ENCODE results near the gene PTPRN2.

The PTPRN2 gene

DNA sequence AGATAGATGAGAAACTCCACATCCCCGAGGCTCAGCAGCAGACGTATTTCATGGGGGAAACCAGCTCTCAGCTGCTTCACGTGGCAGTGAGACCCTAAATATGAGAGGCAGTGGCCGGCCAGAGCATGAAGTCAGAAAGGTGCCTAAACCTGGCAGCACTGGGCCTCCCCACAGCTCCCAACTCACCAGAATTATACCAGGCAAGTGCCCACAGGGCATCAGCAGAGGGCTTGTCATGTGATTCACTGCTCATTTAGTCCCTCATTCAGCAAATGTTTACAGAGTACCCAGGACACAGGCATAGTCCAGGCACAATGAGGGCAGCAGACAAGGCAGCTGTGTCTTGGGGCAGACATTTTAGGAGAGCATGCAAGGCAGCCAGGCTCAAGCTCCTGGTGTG is 212.6 kb downstream of the PTPRN2 start:
- no peak for DNase-seq (ENCODE audit: low spot score)
- Histone ChIP-seq H3K27ac (no peak overlapping the region), H3K4me3 (no peak overlapping the region)
- TF ChIP-seq, protein P1, sequence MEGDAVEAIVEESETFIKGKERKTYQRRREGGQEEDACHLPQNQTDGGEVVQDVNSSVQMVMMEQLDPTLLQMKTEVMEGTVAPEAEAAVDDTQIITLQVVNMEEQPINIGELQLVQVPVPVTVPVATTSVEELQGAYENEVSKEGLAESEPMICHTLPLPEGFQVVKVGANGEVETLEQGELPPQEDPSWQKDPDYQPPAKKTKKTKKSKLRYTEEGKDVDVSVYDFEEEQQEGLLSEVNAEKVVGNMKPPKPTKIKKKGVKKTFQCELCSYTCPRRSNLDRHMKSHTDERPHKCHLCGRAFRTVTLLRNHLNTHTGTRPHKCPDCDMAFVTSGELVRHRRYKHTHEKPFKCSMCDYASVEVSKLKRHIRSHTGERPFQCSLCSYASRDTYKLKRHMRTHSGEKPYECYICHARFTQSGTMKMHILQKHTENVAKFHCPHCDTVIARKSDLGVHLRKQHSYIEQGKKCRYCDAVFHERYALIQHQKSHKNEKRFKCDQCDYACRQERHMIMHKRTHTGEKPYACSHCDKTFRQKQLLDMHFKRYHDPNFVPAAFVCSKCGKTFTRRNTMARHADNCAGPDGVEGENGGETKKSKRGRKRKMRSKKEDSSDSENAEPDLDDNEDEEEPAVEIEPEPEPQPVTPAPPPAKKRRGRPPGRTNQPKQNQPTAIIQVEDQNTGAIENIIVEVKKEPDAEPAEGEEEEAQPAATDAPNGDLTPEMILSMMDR (IDR thresholded peaks at IDR 0.05) = no peak

DNA sequence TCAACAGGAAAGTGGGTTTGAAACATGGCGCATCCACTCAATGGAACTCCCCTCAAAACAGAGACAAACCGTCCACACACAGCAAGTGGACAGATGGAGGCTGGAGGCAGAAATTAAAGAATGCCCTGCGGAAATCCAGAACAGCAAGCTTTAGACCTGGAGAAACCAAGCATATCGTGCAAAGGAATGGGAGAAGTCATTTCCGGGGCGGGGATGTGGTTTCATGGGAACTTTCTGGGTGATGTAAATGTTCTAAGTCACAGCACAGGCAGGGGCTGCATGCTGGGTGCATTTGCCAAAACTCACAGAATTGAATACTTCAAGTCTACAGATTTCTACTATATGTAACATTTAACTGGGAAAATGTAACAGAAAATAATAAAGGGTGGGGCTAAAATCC is 213.0 kb downstream of the PTPRN2 start:
- TF ChIP-seq, protein P1 (IDR thresholded peaks at IDR 0.05) = no peak
- no peak overlapping the region for H3K27ac ChIP-seq
- no peak for DNase-seq (ENCODE audit: low spot score)
- H3K4me3 ChIP-seq = no peak overlapping the region

GRCh38 chr7:158374146-158374545 is 213.5 kb downstream of the PTPRN2 start:
- H3K27ac ChIP-seq = no peak overlapping the region
- DNase-seq (ENCODE audit: low spot score) = no peak
- TF ChIP-seq, protein P1 (IDR thresholded peaks at IDR 0.05) = no peak
- no peak overlapping the region for H3K4me3 ChIP-seq

DNA sequence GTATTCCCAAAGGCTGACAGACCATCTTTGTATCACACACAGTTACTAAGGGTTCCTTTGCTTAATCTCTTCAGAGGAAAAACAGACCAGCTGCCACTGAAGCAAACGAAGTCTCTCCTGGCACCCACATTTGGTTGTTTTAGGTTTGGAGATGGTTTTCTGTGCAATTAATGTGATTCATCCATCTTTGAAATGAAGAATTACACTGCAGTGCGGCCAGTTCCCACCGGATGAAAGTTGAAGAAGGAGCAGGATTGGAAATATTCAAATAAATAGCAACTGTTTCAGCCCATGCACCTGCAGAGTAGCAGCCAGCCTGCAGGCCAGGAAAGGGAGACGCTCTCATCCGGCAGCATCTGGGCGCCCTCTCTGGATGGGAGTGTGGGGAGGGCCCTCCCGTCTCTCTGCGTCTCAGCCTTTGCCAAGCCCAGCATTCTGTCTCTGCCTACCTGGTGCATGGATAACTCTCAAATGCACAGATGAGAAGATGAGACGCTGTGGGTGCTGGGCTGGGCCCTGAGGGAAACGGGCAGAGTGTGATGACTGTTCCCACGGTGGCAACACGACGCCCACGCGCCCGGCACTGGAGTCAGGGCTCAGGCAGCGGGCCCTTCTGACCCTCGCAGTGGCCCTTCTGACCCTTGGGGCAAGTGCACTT is 214.0 kb downstream of the PTPRN2 start:
- TF ChIP-seq, protein P1 (IDR thresholded peaks at IDR 0.05) = no peak
- H3K27ac ChIP-seq = no peak overlapping the region
- DNase-seq (ENCODE audit: low spot score) = no peak
- H3K4me3 ChIP-seq = no peak overlapping the region

GRCh38 chr7:158372400-158373342 is 215.0 kb downstream of the PTPRN2 start:
- Histone ChIP-seq H3K27ac (no peak overlapping the region), H3K4me3 (no peak overlapping the region)
- TF ChIP-seq, protein P1 (IDR thresholded peaks at IDR 0.05) = no peak
- DNase-seq (ENCODE audit: low spot score) = no peak

GRCh38 chr7:158371856-158372255 is 215.8 kb downstream of the PTPRN2 start:
- H3K27ac ChIP-seq = no peak overlapping the region
- TF ChIP-seq, protein P1 (IDR thresholded peaks at IDR 0.05) = no peak
- no peak for DNase-seq (ENCODE audit: low spot score)
- no peak overlapping the region for H3K4me3 ChIP-seq
